ENCODE measurements around the gene CEACAM8.
"Not testable (repeated sequence)": the region's sequence is repeated elsewhere in the genome, so short reads cannot be mapped to it uniquely, and the experiment has no call there.

CEACAM8 gene

GRCh38 chr19:42571116-42571515, 23.6 kb downstream of the CEACAM8 start:
- no peak for DNase-seq

DNA sequence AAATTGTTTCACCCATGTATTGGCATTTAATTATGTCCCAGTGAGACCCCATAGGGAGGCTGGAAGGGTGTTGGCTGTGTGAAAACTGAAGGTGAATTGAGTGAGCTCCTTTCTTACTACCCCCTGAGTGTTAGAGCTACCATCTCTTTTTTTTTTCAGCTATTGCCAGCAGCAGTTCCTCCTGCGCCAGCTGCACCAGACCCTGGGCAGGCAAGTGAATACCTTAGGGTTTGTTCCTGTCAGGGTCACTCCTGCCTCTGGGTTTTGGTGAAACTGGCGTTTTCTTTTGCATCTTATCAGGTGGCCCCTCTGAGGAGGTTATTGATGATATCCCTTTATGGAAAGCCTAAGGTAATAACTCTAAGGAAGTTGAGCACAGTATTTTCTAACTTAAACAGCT, 25.5 kb downstream of the CEACAM8 start:
- DNase-seq, result no peak

DNA sequence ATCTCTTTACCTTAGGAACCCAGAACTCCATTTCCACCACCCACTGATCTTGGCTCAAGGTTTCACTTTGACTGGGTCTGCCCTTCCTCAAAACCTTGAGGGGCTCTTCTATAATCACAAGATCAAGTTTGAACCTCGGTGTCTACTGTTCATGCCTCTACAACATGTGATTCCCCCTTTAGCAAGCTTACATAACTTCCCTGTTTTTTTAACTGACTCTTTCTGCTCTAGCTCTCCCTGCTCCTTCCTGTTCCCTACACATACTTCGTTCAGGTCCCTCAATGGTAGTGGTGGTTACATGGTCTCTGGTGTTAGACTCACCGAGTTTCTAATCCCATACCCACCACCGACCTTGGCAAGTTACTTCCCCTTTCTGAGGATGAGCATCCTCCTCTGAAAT, 26.7 kb downstream of the CEACAM8 start:
- DNase-seq, result no peak

GRCh38 chr19:42567567-42567966, 27.2 kb downstream of the CEACAM8 start:
- DNase-seq, result no peak

- DNase-seq, result no peak
Observed at GRCh38 chr19:42563352-42564210, 31.1 kb downstream of the CEACAM8 start.

DNA sequence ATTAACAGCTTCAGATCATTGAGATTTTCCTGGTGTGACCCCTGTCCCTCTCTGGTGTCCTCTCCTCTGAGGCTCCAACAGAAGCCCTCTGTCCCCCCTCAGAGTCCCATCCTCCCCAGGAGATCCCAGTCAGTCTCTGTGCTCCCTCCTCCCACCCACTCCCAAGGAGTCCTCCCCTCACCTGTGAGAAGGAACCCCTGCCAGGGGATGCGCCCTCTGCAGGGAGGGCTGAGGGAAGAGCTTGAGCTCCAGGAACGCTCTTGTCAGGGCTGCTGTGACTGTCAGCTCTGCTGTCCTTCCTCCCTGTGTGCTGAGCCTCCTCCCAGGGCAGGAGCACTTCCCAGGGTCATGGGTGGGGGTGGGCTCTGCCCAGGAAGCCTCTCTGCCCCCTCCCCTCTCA, 33.2 kb downstream of the CEACAM8 start:
- DNase-seq, result no peak

DNA sequence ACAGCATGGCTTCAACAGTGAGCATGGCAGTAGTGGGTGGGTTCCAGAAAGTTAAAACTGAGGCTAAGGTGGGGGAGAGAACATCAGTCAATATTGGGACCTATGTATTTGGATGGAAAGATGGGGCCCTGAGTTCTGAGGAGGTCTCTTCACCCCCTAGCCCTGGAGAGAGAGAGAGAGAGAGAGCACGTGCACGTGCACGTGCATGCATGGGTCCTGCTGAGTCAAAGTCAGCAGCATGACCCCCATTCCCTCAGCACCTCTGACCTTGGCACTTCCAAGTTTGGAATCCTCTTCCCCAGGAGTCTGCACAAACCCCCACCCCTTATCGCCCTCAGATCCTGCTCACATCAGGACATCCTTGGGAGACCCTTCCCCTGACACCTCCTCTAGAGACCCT, 34.0 kb downstream of the CEACAM8 start:
- no peak for DNase-seq

DNA sequence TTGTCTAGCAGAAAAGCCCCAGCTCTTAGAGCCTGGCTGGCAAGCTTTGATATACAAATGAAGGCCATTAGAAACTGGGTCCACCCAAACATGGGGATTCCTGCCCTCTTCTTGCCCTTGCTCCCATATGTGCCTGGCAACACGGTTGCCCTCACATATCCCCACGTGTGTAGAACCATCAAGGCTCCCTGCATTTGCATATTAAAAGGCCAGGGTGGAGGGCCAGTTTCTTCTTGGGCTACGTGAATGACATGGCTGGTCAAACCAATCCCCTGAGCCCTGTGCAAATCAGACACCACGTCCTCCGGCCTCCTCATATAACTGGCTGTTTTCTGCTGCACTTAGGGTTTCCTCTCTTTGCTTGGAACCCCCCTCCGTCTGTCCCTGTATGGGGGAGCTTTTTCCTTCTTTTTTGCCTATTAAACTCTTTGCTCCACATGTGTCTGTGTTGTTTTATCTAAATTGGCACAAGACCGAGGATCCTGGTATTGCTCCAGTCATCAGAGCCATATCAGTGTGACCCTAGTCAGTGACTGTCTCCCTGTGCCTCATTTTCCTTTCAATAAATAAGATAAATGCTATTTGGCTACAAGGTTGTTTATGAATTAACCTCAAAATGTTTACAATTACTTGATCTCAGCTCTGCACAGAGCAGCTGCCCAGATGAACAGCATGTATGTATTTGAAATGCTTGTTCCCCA, 36.1 kb downstream of the CEACAM8 start:
- no peak for DNase-seq

GRCh38 chr19:42557386-42557871, 37.3 kb downstream of the CEACAM8 start:
- DNase-seq, result not testable (repeated sequence)

DNA sequence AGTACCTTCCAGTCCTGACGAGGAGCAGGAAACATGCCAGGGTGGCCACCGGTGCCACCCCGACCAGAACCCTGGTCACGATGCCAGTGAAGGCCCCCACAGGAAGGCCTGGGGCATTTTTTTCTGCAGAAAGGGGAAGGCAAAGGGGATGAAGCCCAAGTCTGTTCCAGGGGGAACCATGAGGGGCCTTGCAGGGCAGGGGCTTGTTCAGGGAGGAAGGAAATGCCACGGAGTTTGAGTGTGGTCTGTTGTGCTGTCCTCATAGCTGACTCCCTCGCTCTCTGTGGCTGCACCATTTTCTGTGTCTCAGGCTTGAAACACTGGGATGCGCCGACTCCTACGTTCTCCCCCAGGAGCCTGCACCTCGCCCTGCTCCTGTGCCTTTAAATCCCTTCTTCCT, 38.9 kb downstream of the CEACAM8 start:
- no peak for DNase-seq

DNA sequence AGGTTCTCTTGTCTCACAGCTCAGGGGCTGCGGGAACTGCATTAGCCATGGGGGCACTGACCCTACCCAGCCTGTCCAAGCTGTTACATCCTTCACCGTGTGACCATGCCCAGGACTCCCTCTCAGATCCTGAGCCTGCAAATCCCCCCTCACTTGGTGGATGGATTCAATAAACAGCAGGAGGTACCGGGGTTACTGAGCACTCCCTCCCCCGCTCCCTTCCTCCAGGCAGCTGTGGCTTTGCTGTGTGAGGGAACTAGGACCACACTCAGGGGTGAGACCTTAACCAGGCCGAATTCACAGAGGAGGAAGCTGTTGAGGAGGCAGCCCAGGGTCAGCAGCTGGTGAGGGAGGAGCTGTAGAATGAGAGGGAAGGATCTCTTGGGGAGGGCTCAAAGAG, 39.4 kb downstream of the CEACAM8 start:
- DNase-seq, result no peak

DNA sequence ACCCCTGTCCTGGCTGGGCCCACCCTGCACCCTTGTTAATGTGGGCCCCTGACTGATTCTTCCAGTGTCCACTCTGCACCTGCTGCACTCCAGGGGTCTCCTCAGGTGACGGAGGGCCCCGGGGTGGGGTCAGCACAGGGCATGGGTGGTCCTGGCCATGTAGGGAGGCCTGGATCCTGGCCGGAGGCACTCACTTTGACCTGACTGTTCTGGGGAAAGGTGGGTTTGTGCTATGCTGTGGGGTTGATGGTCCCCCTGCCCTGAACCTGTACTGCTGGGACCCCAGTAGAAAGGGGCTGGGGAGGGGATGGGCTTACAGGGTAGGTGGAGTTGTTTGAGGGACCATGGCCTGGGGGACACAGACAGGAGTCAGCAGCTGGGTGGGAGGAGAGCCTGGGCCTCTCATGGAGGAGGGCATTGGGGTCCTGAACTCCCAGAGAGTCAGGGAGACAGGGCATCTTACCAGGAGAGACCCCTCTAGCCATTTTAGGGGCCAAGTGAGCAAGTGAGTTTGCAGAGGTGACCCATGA, 40.6 kb downstream of the CEACAM8 start:
- no peak for DNase-seq

DNA sequence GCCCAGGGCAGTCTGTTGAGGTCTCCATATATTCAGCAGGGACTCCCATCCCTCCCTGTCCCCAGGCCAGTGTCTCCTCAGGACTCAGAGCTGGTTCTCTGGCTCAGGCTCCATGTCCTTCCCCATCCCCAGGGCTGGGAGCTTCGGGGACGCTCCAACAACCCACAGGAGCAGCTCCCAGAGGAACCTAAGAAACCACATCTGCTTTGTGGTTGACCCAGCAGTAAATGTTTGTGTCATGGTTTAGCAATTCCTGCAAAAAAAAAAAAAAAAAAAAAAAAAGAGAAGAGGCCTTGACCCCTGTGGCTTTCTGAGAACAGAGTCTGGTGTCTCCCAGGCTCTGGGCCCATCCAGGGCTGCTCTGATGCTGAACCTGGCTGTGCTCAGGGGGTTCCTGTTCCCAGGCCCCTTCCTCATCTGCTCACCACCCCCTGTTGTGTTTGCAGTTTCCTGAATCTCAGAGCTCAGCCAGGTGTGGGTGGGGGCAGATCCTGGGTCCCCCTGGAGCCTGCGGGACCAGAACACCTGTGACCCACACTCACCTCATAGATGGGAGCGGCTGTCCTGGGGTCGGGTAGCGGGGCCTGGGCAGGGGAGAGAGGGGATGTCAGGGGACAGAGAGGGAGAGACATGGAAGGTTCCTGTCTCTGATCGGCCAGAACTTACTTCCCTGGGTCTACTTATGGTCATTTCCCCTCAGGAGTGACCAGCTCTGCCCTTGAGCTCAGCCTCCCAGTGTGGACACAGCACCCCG, 41.3 kb downstream of the CEACAM8 start:
- DNase-seq, result no peak

GRCh38 chr19:42552086-42553065, 42.3 kb downstream of the CEACAM8 start:
- DNase-seq, result no peak

GRCh38 chr19:42550521-42550920, 44.2 kb downstream of the CEACAM8 start:
- not testable (repeated sequence) for DNase-seq

DNA sequence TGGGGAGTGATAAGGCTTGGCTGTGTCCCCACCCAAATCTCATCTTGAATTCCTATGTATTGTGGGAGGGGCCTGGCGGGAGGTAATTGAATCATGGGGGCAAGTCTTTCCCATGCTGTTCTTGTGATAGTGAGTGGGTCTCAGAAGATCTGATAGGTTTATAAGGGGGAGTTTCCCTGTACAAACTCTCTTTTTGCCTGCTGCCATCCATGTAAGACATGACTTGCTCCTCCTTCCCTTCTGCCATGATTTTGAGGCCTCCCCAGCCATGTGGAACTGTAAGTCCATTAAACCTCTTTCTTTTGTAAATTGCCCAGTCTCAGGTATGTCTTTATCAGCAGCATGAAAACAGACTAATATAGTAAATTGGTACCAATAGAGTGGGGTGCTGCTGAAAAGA, 45.7 kb downstream of the CEACAM8 start:
- DNase-seq, result not testable (repeated sequence)

DNA sequence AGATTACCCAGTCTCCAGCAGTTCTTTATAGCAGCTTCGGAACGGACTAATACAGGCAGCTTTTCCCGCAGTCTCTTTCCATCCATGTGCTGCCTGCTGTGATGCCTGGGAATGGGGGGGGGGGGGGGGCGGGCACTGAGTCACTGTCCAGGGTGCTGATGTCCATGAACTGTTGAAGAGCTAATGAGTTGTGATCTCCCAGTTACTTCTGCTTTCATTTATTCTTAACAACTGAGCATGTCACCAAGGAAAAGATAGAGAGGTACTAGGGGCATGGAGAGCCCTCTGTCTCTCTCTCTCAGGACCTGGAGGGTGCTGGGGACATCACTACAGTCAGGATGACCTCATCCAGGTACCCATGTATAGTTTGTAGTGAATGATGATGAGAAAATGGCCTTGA, 46.2 kb downstream of the CEACAM8 start:
- DNase-seq, result no peak

DNA sequence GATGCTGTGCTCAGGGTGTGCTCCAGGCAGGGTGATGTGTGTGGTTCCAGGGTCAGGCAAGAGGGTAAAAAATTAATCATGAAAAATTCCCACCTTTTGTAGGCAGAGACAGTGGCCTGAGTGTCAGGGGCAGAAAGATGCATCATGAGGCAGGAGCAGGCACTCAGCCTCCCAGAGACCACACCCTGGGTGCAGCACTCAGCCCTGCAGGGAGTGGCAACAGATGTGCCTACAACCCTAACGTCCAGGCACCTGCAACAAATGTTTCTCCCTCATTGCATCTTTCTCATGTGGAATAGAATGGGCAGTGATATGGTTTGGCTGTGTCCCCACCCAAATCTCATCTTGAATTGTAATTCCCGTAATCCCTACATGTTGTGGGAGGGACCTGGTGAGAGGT, 46.8 kb downstream of the CEACAM8 start:
- DNase-seq, result no peak

- no peak for DNase-seq
Observed at GRCh38 chr19:42546831-42547500, 47.8 kb downstream of the CEACAM8 start.

DNA sequence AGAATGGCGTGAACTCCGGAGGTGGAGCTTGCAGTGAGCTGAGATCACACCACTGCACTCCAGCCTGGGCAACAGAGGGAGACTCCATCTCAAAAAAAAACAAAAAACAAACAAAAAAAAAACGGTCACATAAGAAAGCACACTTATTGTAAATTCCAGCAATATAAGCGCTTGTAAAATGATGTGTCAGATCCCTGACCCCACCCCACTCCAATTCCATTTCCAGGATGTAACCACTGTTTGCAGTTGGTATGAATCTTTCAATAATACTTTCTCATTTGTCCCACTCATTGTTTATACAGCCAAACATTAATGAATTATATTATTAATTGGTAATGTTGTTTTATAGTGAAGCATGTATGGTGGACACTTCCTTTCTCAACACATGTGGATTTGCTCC, 50.6 kb downstream of the CEACAM8 start:
- no peak for DNase-seq

DNA sequence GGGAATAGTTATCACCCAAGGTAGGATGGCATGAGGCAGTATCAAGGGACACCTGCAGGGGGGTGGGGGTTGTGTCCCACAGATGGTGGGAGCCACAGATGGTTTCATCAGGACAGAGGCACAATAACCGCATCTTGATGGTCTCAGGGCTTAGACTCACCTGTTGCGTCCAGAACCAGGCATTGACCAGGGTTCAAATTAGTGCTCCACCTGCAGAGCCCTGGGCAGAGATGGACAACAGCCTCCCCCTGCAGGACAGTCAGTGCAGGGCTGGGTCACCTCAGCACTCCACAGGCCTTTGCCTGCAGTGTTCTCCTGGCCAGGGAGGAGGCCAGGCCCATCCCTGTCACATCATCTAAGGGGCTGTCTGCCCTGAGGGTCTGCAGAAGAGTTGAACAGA, 51.9 kb downstream of the CEACAM8 start:
- no peak for DNase-seq
